ENCODE measurements around the gene PRPF38B. TPM values are rescaled to one million over a fixed set of nuclear protein-coding genes. Genes with fewer than 3 reads are reported as not detected.

The PRPF38B gene
- total RNA-seq, 2 experiments from 2014 or later: 61.4 to 81.5 TPM

GRCh38 chr1:108746382-108747170 is 54.5 kb downstream of the PRPF38B start, which contains the start of gene STXBP3:
Gene STXBP3, plus strand, starts transcription at chr1:108746674. Its CDS starts 64 bp downstream, at chr1:108746738.
- peak within 1 kb of the TSS; percentile 100 for H3K4me3 Mint-ChIP-seq
- peak within 1 kb of the TSS; percentile 96 for H3K27ac Mint-ChIP-seq
- CTCF ChIA-PET: interaction anchor here (0.7 to 1.6 kb wide), 4 partner anchors 53 to 368 kb away, joined by 3 to 5 read pairs (median 4); partner anchors contain the start of gene PRPF38B
- ATAC-seq (peak; percentile 90), DNase-seq (peak; percentile 99)
- H3K36me3 Mint-ChIP-seq: peaks cover 24% of the 10 kb centered on the region
- peaks cover 27% of the 10 kb centered on the region for H3K4me1 Mint-ChIP-seq
- no peaks in the 10 kb centered on the region for H3K9me3 Mint-ChIP-seq (ENCODE audit: low read depth)
- no peaks in the 10 kb centered on the region for H3K27me3 Mint-ChIP-seq

DNA sequence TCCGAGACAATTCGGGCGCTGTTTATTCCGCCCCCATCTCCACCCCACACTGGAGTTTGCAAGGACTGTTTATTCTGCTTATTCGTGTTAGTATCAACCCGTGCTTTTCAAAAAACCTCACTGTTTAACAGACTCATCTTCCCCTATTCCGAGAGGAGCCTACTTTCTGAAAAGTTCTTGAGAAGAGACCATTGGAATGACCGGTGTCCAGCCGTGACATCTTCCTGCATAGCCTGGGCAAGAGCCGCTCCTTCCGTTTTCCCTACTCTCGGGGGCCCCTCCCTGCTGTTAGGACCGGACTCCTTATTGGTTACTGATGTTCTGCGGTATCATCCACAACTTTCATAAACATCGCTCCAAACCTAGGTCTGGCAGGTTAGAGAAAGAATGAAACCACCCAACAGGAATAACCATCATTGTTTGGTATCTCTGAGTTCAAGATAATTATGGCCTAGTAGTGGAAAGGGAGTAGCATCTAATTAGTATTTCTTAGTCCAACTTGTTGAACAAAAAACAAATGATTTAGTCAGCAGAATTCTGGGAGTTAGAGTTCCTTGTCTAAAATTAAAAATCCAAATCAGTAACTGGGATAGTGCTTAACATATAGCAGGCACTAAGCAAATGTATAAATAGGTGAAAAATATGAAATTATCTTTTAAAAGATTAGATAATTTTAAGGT is 55.2 kb downstream of the PRPF38B start:
- no peaks in the 10 kb centered on the region for H3K27me3 Mint-ChIP-seq
- peaks cover 24% of the 10 kb centered on the region for H3K36me3 Mint-ChIP-seq
- ATAC-seq (peak; percentile 35), DNase-seq (peak; percentile 59)
- no peaks in the 10 kb centered on the region for H3K9me3 Mint-ChIP-seq (ENCODE audit: low read depth)
- CTCF ChIA-PET: interaction anchor here (0.7 to 1.0 kb wide), 3 partner anchors 53 to 367 kb away, joined by 3 to 4 read pairs (median 4); partner anchors contain the start of gene PRPF38B
- peak overlapping the region; percentile 96 for H3K27ac Mint-ChIP-seq
- peaks cover 27% of the 10 kb centered on the region for H3K4me1 Mint-ChIP-seq
- peak overlapping the region; percentile 100 for H3K4me3 Mint-ChIP-seq

- Mint-ChIP-seq H3K4me3 (peak overlapping the region; percentile 100), H3K9me3 (ENCODE audit: low read depth) (no peaks in the 10 kb centered on the region), H3K27me3 (no peaks in the 10 kb centered on the region), H3K27ac (no peak overlapping the region), H3K36me3 (peaks cover 28% of the 10 kb centered on the region), H3K4me1 (peaks cover 30% of the 10 kb centered on the region)
- DNase-seq (no peak), ATAC-seq (no peak)
- CTCF ChIA-PET: no interaction called here
Measured at GRCh38 chr1:108747898-108748297, 55.8 kb downstream of the PRPF38B start.

GRCh38 chr1:108749081-108749480 is 57.0 kb downstream of the PRPF38B start:
- CTCF ChIA-PET: interaction anchor here (1.1 kb wide), 1 partner anchor 14 kb away, joined by 3 read pairs; no protein-coding TSS in a partner anchor
- peaks cover 31% of the 10 kb centered on the region for H3K36me3 Mint-ChIP-seq

GRCh38 chr1:108750476-108751181 is 58.5 kb downstream of the PRPF38B start:
- no peak overlapping the region for H3K27ac Mint-ChIP-seq
- peaks cover 37% of the 10 kb centered on the region for H3K36me3 Mint-ChIP-seq
- no peaks in the 10 kb centered on the region for H3K27me3 Mint-ChIP-seq
- CTCF ChIA-PET: interaction anchor here (1.2 kb wide), 1 partner anchor 102 kb away, joined by 3 read pairs; no protein-coding TSS in a partner anchor
- no peak for ATAC-seq
- no peak for DNase-seq
- H3K9me3 Mint-ChIP-seq (ENCODE audit: low read depth): no peaks in the 10 kb centered on the region
- H3K4me3 Mint-ChIP-seq: no peak overlapping the region
- H3K4me1 Mint-ChIP-seq: peaks cover 34% of the 10 kb centered on the region

More at GRCh38 chr1:108749081-108749480, 57.0 kb downstream of the PRPF38B start:
- H3K27me3 Mint-ChIP-seq: no peaks in the 10 kb centered on the region
- H3K9me3 Mint-ChIP-seq (ENCODE audit: low read depth): no peaks in the 10 kb centered on the region
- DNase-seq: no peak
- no peak for ATAC-seq
- no peak overlapping the region for H3K4me3 Mint-ChIP-seq
- peaks cover 33% of the 10 kb centered on the region for H3K4me1 Mint-ChIP-seq
- H3K27ac Mint-ChIP-seq: no peak overlapping the region

Other genes starting within 250 kb of the PRPF38B start
- not detected for gene NBPF6, start 242.0 kb upstream of the PRPF38B start, total RNA-seq
- gene EEIG2, start 132.2 kb upstream of the PRPF38B start, total RNA-seq: 10 to 100 TPM; 11.9 to 16.4 TPM
- gene HENMT1, start 31.2 kb upstream of the PRPF38B start, total RNA-seq: 10 to 100 TPM; 34.1 to 36.0 TPM
- gene FNDC7, start 20.6 kb downstream of the PRPF38B start, total RNA-seq: not detected
- gene STXBP3, start 54.4 kb downstream of the PRPF38B start, total RNA-seq: 10 to 100 TPM; 46.3 to 48.1 TPM
- not detected for gene AKNAD1, start 164.8 kb downstream of the PRPF38B start, total RNA-seq
- gene GPSM2, start 184.7 kb downstream of the PRPF38B start, total RNA-seq: 10 to 100 TPM; 30.8 to 47.3 TPM